ENCODE measurements around the gene APOL3.
"Not testable (repeated sequence)": the region's sequence is repeated elsewhere in the genome, so short reads cannot be mapped to it uniquely, and the experiment has no call there.

- not testable (repeated sequence) for TF ChIP-seq CTCF (IDR thresholded peaks at IDR 0.05; ENCODE audit: insufficient read depth, low read depth, low read length); EZH2 (IDR thresholded peaks at IDR 0.05; ENCODE audit: insufficient read depth, low read length)
Measured at GRCh38 chr22:36203441-36203840, 42.9 kb upstream of the APOL3 start.
